H1 (cell line): Measurements from ENCODE around the gene SREK1IP1. TPM values are rescaled to one million over a fixed set of nuclear protein-coding genes. Genes with fewer than 3 reads are reported as not detected.
A peak's percentile ranks its signal among the peaks of the same experiment; 100 is the strongest.

Experiments used
- CTCF ChIA-PET: fragments of 300-600 bp; sonication (Branson Sonifier 250); formaldehyde crosslinking; loops from one replicate; lab custom pipeline; 2021; ENCODE audit not compliant: partially characterized antibody; lab: Charles Lee
- POLR2A ChIA-PET: fragments of 300-600 bp; sonication (Branson Sonifier 250); formaldehyde crosslinking; loops from one replicate; lab custom pipeline; 2021; ENCODE audit warnings: inconsistent platforms; ENCODE audit not compliant: partially characterized antibody; lab: Charles Lee
- DNase-seq, 2 experiments: peaks; one replicate each; pipeline versions ENCODE4 v3.0.0 to v3.0.0-alpha.2; 2010 to 2022; ENCODE audit warnings: low spot score in 2 of 2, low read depth in 1 of 2, mixed read lengths in 1 of 2
- FAIRE-seq: peaks from 2 replicates; lab custom pipeline; 2011; peaks lifted over from hg19 to GRCh38; lab: Jason Lieb, UNC
- H2AFZ ChIP-seq: 2 replicates; pipeline ENCODE4 v1.8.1; 2012; ENCODE audit warnings: low read length, inconsistent platforms
- H2AK5ac ChIP-seq: 2 replicates; pipeline ENCODE4 v1.6.1; 2013; ENCODE audit warnings: low read depth, low read length
- H2BK120ac ChIP-seq: replicated peaks from 2 replicates; pipeline ENCODE3; 2013; ENCODE audit warnings: low read depth, low read length, inconsistent platforms
- H2BK12ac ChIP-seq: 2 replicates; pipeline ENCODE4 v1.6.1; 2013; ENCODE audit warnings: low read depth, low read length
- H2BK15ac ChIP-seq: 2 replicates; pipeline ENCODE4 v1.6.1; 2013; ENCODE audit warnings: low read length
- H2BK20ac ChIP-seq: 2 replicates; pipeline ENCODE4 v1.6.1; 2013; ENCODE audit warnings: low read length
- H2BK5ac ChIP-seq: 2 replicates; pipeline ENCODE4 v1.6.1; 2013; ENCODE audit warnings: low read depth, low read length
- H3K14ac ChIP-seq: 2 replicates; pipeline ENCODE4 v1.6.1; 2013; ENCODE audit warnings: inconsistent platforms; ENCODE audit not compliant: insufficient read length
- H3K18ac ChIP-seq: 2 replicates; pipeline ENCODE4 v1.6.1; 2013; ENCODE audit warnings: low read length; ENCODE audit errors: extremely low read depth
- H3K23ac ChIP-seq: 2 replicates; pipeline ENCODE4 v1.6.1; 2013; ENCODE audit warnings: inconsistent platforms; ENCODE audit not compliant: insufficient read length
- H3K23me2 ChIP-seq: 2 replicates; pipeline ENCODE4 v1.6.1; 2013; ENCODE audit warnings: low read depth, low read length
- H3K27ac ChIP-seq: 2 replicates; pipeline ENCODE4 v1.6.1; 2011; ENCODE audit warnings: low read depth, low read length, inconsistent platforms
- H3K27me3 ChIP-seq, 4 experiments: replicated peaks in 1 of 4; 1 replicate in 1 of 4; 2 replicates in 3 of 4; pipeline versions ENCODE4 v1.6.1 to v1.8.1; 2011 to 2013; ENCODE audit warnings: low read length in 3 of 4, mild to moderate bottlenecking in 3 of 4, inconsistent platforms in 2 of 4, mixed read lengths in 2 of 4, moderate library complexity in 1 of 4; ENCODE audit not compliant: control insufficient read depth in 3 of 4, insufficient read depth in 3 of 4; ENCODE audit errors: extremely low read depth in 1 of 4
- H3K36me3 ChIP-seq, 4 experiments: 2 replicates each; pipeline versions ENCODE4 v1.6.1 to v1.8.1; 2011 to 2013; ENCODE audit warnings: mild to moderate bottlenecking in 4 of 4, low read length in 3 of 4, moderate library complexity in 2 of 4, control low read depth in 1 of 4, inconsistent platforms in 1 of 4; ENCODE audit not compliant: insufficient read depth in 4 of 4, control insufficient read depth in 2 of 4
- H3K4ac ChIP-seq: replicated peaks from 2 replicates; pipeline ENCODE3; 2013; ENCODE audit warnings: low read length, low read depth, mixed read lengths, inconsistent platforms; ENCODE audit not compliant: insufficient read length
- H3K4me1 ChIP-seq, 4 experiments: replicated peaks in 1 of 4; 1 replicate in 1 of 4; 2 replicates in 3 of 4; pipeline versions ENCODE4 v1.6.1 to v1.8.1; 2011 to 2013; ENCODE audit warnings: low read length in 3 of 4, inconsistent platforms in 2 of 4, mixed read lengths in 1 of 4; ENCODE audit not compliant: insufficient read depth in 4 of 4, control insufficient read depth in 3 of 4
- H3K4me2 ChIP-seq, 2 experiments: 2 replicates each; pipeline versions ENCODE4 v1.6.1 to v1.8.1; 2011 to 2013; ENCODE audit warnings: low read depth in 2 of 2, low read length in 2 of 2, control low read depth in 1 of 2, inconsistent platforms in 1 of 2, mild to moderate bottlenecking in 1 of 2; ENCODE audit not compliant: insufficient read depth in 1 of 2
- H3K4me3 ChIP-seq, 4 experiments: fragments of 200-600, 300-600 bp in 1 of 4; sonication (generic), shearing (Covaris generic), sonication (Bioruptor Twin) in 1 of 4; 2 replicates each; pipeline versions ENCODE4 v1.5.1 to v1.8.1; 2011 to 2016; ENCODE audit warnings: low read length in 4 of 4, low read depth in 3 of 4, control low read depth in 2 of 4, inconsistent platforms in 2 of 4, mild to moderate bottlenecking in 2 of 4, mixed read lengths in 1 of 4, moderate library complexity in 1 of 4; ENCODE audit not compliant: insufficient read depth in 2 of 4; ENCODE audit errors: extremely low read depth in 1 of 4
- H3K56ac ChIP-seq: replicated peaks from 2 replicates; pipeline ENCODE3; 2013; ENCODE audit warnings: low read depth, mild to moderate bottlenecking, mixed read lengths, low read length, inconsistent platforms; ENCODE audit not compliant: insufficient read length
- H3K79me1 ChIP-seq: 2 replicates; pipeline ENCODE4 v1.6.1; 2013; ENCODE audit warnings: low read depth, low read length, control low read depth
- H3K79me2 ChIP-seq, 2 experiments: 2 replicates each; pipeline versions ENCODE4 v1.6.1 to v1.8.1; 2012 to 2013; ENCODE audit warnings: low read length in 2 of 2, mild to moderate bottlenecking in 2 of 2, inconsistent platforms in 1 of 2; ENCODE audit not compliant: insufficient read depth in 2 of 2, control insufficient read depth in 1 of 2
- H3K9ac ChIP-seq, 4 experiments: replicated peaks in 1 of 4; 1 replicate in 1 of 4; 2 replicates in 3 of 4; pipeline versions ENCODE4 v1.6.1 to v1.8.1; 2011 to 2013; ENCODE audit warnings: low read depth in 3 of 4, low read length in 3 of 4, control low read depth in 2 of 4, mild to moderate bottlenecking in 2 of 4, moderate library complexity in 2 of 4, inconsistent platforms in 1 of 4; ENCODE audit errors: extremely low read depth in 1 of 4
- H3K9me3 ChIP-seq, 2 experiments: 2 replicates each; pipeline versions ENCODE4 v1.6.1 to v1.8.1; 2012 to 2013; ENCODE audit warnings: mild to moderate bottlenecking in 2 of 2, moderate library complexity in 2 of 2, control low read depth in 1 of 2, inconsistent platforms in 1 of 2, low read depth in 1 of 2, low read length in 1 of 2, mixed read lengths in 1 of 2; ENCODE audit not compliant: insufficient read depth in 2 of 2
- H4K20me1 ChIP-seq, 2 experiments: replicated peaks in 1 of 2; 2 replicates each; pipeline versions ENCODE3 to v1.8.1; 2011 to 2013; ENCODE audit warnings: inconsistent platforms in 2 of 2, low read length in 2 of 2, mild to moderate bottlenecking in 1 of 2; ENCODE audit not compliant: insufficient read depth in 2 of 2, control insufficient read depth in 1 of 2
- H4K5ac ChIP-seq: 2 replicates; pipeline ENCODE4 v1.6.1; 2013; ENCODE audit warnings: low read length, low read depth, mixed read lengths, inconsistent platforms; ENCODE audit not compliant: insufficient read length
- H4K8ac ChIP-seq: 2 replicates; pipeline ENCODE4 v1.8.0; 2013; ENCODE audit warnings: mild to moderate bottlenecking, moderate library complexity, low read length, inconsistent platforms; ENCODE audit not compliant: insufficient read depth; ENCODE audit errors: extremely low read depth
- H4K91ac ChIP-seq: replicated peaks from 2 replicates; pipeline ENCODE3; 2013; ENCODE audit warnings: low read length, mixed read lengths, inconsistent platforms; ENCODE audit not compliant: insufficient read length
- CTCF ChIP-seq, 3 experiments: IDR thresholded peaks; 1 replicate in 2 of 3; 2 replicates in 1 of 3; pipeline versions ENCODE4 v1.5.1 to v1.6.1; 2011; ENCODE audit warnings: low read length in 3 of 3, mild to moderate bottlenecking in 3 of 3, inconsistent platforms in 2 of 3, low read depth in 1 of 3, moderate library complexity in 1 of 3; ENCODE audit not compliant: insufficient read depth in 1 of 3; ENCODE audit errors: control extremely low read depth in 1 of 3
- GABPA ChIP-seq: IDR thresholded peaks from 2 replicates; pipeline ENCODE4 v1.6.1; 2011; ENCODE audit warnings: mild to moderate bottlenecking, low read length, moderate library complexity, borderline replicate concordance; ENCODE audit not compliant: insufficient read depth
- RAD21 ChIP-seq, 2 experiments: IDR thresholded peaks in 1 of 2; conservative IDR thresholded peaks in 1 of 2; 2 replicates each; pipeline ENCODE4 v1.6.1; 2011; ENCODE audit warnings: low read depth in 2 of 2, low read length in 2 of 2, improper control_type of control experiment in 1 of 2, inconsistent platforms in 1 of 2, mild to moderate bottlenecking in 1 of 2, moderate library complexity in 1 of 2
- WGBS, 2 experiments: shearing (Covaris generic) in 1 of 2; methylation state at CpG; one replicate each; pipeline versions ENCODE4 v1.1.6 to v1.1.7; 2013 to 2015; ENCODE audit warnings: low lambda C conversion rate in 2 of 2, mixed read lengths in 2 of 2, inconsistent platforms in 1 of 2, low coverage in 1 of 2, missing lambda C conversion rate in 1 of 2; ENCODE audit not compliant: insufficient replicate concordance in 2 of 2, insufficient coverage in 1 of 2, insufficient read length in 1 of 2; ENCODE audit errors: extremely low coverage in 1 of 2, missing lambda C conversion rate in 1 of 2; 5-methylcytosine and 5-hydroxymethylcytosine counted together
- polyA plus RNA-seq, 7 experiments: library from polyadenylated mRNA; depleted of rRNA in 3 of 7; stranded (reverse) in 5 of 7; unstranded in 2 of 7; fragments of >200 nt in 5 of 7; fragments of 200-250 nt in 2 of 7; gene quantifications; 1 replicate in 5 of 7; 2 replicates in 1 of 7; 4 replicates in 1 of 7; pipeline versions ENCODE4 v1.2.1 to v1.2.3, GENCODE V29; 2011 to 2013; ENCODE audit warnings: missing spikeins in 2 of 7, mixed read lengths in 2 of 7
- total RNA-seq: library from RNA; stranded (reverse); fragmentation: NEBNext Ultra II Directional; extraction: Animal tissue kit (Norgen Biotek cat#: 25700); gene quantifications from 2 replicates; pipeline ENCODE4 v1.2.1, GENCODE V29; 2021

SREK1IP1 gene
- total and polyA plus RNA-seq, 2 of the 8 experiments (the other 6 are each of a cell fraction or from before 2014, with no cell fraction given): 6.2 to 39.0 TPM

- H2AK5ac ChIP-seq: no peak overlapping the region
- H2BK20ac ChIP-seq: no peak overlapping the region
- H3K9ac ChIP-seq: no peak overlapping the region
- H4K20me1 ChIP-seq: no peaks in the 10 kb centered on the region
- TF ChIP-seq RAD21 (IDR thresholded peaks at IDR 0.05 in 1 of 2, conservative IDR thresholded peaks at IDR 0.05 in 1 of 2; ENCODE audit: low read depth in 2 of 2, low read length in 2 of 2) (peak; percentile 39 to 63), CTCF (IDR thresholded peaks at IDR 0.05; ENCODE audit: control extremely low read depth in 1 of 3, insufficient read depth in 1 of 3, low read depth in 1 of 3, low read length in 3 of 3) (peak; percentile 49 to 64 (median 53)), GABPA (no peak)
- no peaks in the 10 kb centered on the region for H3K79me1 ChIP-seq
- CTCF ChIA-PET: interaction anchor here (0.6 to 5.4 kb wide), 21 partner anchors 8 to 398 kb away, joined by 3 to 76 read pairs (median 4); partner anchors contain the start of genes CWC27, SHISAL2B and SREK1IP1
- no peak overlapping the region for H2BK15ac ChIP-seq
- H3K18ac ChIP-seq: no peak overlapping the region
- no peaks in the 10 kb centered on the region for H3K9me3 ChIP-seq
- no peak overlapping the region for H4K91ac ChIP-seq
- no peak overlapping the region for H4K8ac ChIP-seq
- H3K27me3 ChIP-seq: no peaks in the 10 kb centered on the region
- H3K23ac ChIP-seq: no peak overlapping the region
- H2BK5ac ChIP-seq: no peak overlapping the region
- H3K4me2 ChIP-seq: no peak overlapping the region
- H3K4ac ChIP-seq: no peak overlapping the region
- H2BK12ac ChIP-seq: no peak overlapping the region
- no peaks in the 10 kb centered on the region for H3K23me2 ChIP-seq
- H3K79me2 ChIP-seq: no peaks in the 10 kb centered on the region
- POLR2A ChIA-PET: interaction anchor here (4.5 kb wide), 1 partner anchor 11 kb away, joined by 19 read pairs; the partner anchor contains the start of gene SHISAL2B
- H2BK120ac ChIP-seq: no peak overlapping the region
- no peak overlapping the region for H3K56ac ChIP-seq
- no peaks in the 10 kb centered on the region; a peak in 1 of 7 replicates for H3K4me1 ChIP-seq
- no peak overlapping the region for H2AFZ ChIP-seq
- 77% methylated on average over 4 of the region's 4 CpGs; no CpG with 5 or more reads in 1 of the 2 experiments for WGBS, 2 experiments
- H3K4me3 ChIP-seq: no peak overlapping the region
- no peak overlapping the region for H3K27ac ChIP-seq
- FAIRE-seq (peak; percentile 81), DNase-seq (no peak)
- no peak overlapping the region for H3K14ac ChIP-seq
- no peak overlapping the region for H4K5ac ChIP-seq
- H3K36me3 ChIP-seq: no peaks in the 10 kb centered on the region
These were observed 88.2 kb downstream of the SREK1IP1 start for GRCh38 chr5:64680289-64680688.
